ENCODE data around the gene CHST12. TPM values are rescaled to one million over a fixed set of nuclear protein-coding genes. Genes with fewer than 3 reads are reported as not detected.

Gene CHST12
- total and polyA plus RNA-seq, 10 of the 15 experiments (the other 5 are each of a cell fraction or from before 2014, with no cell fraction given), result 0.05 to 14.2 (median 3.3) TPM

DNA sequence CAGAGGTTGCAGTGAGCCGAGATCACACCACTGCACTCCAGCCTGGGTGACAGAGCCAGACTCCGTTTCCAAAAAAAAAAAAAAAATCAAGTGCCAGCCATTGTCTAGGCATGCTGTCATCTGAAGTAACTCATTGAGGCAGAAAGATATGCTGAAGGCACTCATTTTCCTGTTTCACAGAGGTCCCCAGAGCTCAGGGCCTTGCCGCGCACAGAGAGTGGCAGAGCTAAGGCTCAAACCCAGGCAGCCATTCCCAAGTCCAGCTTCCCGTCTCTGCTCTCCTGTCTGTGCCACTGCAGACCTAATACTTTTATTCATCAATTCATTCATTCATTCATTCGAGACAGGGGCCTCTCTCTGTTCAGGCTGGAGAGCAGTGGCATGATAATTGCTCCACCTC lies 69.3 kb downstream of the CHST12 start (continued):
- TF ChIP-seq, protein P1, sequence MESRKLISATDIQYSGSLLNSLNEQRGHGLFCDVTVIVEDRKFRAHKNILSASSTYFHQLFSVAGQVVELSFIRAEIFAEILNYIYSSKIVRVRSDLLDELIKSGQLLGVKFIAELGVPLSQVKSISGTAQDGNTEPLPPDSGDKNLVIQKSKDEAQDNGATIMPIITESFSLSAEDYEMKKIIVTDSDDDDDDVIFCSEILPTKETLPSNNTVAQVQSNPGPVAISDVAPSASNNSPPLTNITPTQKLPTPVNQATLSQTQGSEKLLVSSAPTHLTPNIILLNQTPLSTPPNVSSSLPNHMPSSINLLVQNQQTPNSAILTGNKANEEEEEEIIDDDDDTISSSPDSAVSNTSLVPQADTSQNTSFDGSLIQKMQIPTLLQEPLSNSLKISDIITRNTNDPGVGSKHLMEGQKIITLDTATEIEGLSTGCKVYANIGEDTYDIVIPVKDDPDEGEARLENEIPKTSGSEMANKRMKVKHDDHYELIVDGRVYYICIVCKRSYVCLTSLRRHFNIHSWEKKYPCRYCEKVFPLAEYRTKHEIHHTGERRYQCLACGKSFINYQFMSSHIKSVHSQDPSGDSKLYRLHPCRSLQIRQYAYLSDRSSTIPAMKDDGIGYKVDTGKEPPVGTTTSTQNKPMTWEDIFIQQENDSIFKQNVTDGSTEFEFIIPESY (IDR thresholded peaks at IDR 0.05), result no peak
- TF ChIP-seq, protein P2, sequence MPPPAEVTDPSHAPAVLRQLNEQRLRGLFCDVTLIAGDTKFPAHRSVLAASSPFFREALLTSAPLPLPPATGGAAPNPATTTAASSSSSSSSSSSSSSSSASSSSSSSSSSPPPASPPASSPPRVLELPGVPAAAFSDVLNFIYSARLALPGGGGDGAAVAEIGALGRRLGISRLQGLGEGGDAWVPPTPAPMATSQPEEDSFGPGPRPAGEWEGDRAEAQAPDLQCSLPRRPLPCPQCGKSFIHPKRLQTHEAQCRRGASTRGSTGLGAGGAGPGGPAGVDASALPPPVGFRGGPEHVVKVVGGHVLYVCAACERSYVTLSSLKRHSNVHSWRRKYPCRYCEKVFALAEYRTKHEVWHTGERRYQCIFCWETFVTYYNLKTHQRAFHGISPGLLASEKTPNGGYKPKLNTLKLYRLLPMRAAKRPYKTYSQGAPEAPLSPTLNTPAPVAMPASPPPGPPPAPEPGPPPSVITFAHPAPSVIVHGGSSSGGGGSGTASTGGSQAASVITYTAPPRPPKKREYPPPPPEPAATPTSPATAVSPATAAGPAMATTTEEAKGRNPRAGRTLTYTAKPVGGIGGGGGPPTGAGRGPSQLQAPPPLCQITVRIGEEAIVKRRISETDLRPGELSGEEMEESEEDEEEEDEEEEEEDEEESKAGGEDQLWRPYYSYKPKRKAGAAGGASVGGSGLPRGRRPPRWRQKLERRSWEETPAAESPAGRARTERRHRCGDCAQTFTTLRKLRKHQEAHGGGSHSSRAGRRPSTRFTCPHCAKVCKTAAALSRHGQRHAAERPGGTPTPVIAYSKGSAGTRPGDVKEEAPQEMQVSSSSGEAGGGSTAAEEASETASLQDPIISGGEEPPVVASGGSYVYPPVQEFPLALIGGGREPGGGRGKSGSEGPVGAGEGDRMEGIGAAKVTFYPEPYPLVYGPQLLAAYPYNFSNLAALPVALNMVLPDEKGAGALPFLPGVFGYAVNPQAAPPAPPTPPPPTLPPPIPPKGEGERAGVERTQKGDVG (CRISPR knock-in tag; IDR thresholded peaks at IDR 0.05), result no peak

DNA sequence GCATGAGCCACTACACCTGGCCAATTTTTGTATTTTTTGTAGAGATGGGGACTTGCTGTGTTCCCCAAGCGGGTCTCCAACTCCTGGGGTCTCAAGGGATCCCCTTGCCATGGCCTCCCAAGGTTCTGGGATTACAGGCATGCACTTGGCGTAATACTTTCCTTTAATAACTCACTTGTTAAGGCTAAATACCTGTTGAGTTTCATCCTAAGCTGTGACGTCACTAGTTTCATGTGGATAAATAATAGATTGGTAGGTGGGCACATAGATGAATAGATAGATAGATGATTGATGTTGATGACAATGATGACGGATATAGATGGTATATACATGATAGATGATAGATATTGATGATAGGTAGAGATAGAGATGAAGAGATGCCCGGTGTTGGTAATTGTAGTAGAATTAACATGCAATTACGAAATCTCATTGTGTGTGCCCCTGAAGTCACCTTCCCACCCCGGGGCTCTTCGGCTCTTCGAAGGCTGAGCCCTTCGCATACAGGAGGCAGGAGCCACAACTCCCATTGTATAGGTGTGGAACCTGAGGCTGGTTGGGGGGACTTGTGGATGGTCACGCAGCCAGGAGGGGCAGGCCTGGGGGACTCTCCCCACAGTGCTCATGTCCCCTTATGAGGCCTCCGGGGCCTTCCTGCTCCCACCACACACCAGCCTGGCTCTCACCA lies 70.2 kb downstream of the CHST12 start:
- TF ChIP-seq ETV6 (conservative IDR thresholded peaks at IDR 0.05 in 1 of 2, IDR thresholded peaks at IDR 0.05 in 1 of 2; ENCODE audit: borderline replicate concordance in 1 of 2, low read depth in 1 of 2), result no peak
- no peak for TF ChIP-seq ZNF217 (IDR thresholded peaks at IDR 0.05)
- BruUV-seq (replicated peaks), result no TSS peak
- no peaks in the 10 kb centered on the region for H4K20me1 ChIP-seq (ENCODE audit: control insufficient read depth, insufficient read depth)
- POLR2A ChIA-PET, result no interaction called here
- SMC1A ChIA-PET (ENCODE audit: uncharacterized antibody, unreplicated experiment), result no interaction called here
- intact Hi-C loops (cut with micrococcal nuclease; ENCODE audit: unreplicated experiment), result no loop called here
- WGBS (ENCODE audit: insufficient coverage, insufficient replicate concordance, low lambda C conversion rate, missing lambda C conversion rate), result 70% methylated on average over 12 of the region's 12 CpGs
- no peaks in the 10 kb centered on the region for H3K27me3 ChIP-seq (replicated peaks in 1 of 2; ENCODE audit: control insufficient read depth in 2 of 2, insufficient read depth in 2 of 2, low read length in 1 of 2)
- RAD21 ChIA-PET (ENCODE audit: unreplicated experiment), result no interaction called here
- ATAC-seq (no peak), DNase-seq (ENCODE audit: low read depth, low spot score) (no peak), FAIRE-seq (no peak)
- no peak overlapping the region for H2AFZ ChIP-seq (ENCODE audit: control insufficient read depth, low read depth, low read length)
- CTCF ChIA-PET, result no interaction called here
- no peak overlapping the region for H3K9ac ChIP-seq (ENCODE audit: control insufficient read depth, insufficient read depth, low read length)
- no peaks in the 10 kb centered on the region for H3K9me3 ChIP-seq (replicated peaks; ENCODE audit: control insufficient read depth, insufficient read depth, low read length)
- H3K79me2 ChIP-seq (ENCODE audit: control insufficient read depth, insufficient read depth, low read length), result no peaks in the 10 kb centered on the region
- no peak overlapping the region for H3K27ac ChIP-seq (ENCODE audit: control insufficient read depth, insufficient read depth)
- in situ Hi-C loops (cut with MboI), result no loop called here
- H3K36me3 ChIP-seq (ENCODE audit: control insufficient read depth in 2 of 2, insufficient read depth in 2 of 2, low read length in 1 of 2), result no peaks in the 10 kb centered on the region
- no peaks in the 10 kb centered on the region for H3K4me1 ChIP-seq (ENCODE audit: control insufficient read depth, insufficient read depth, low read length)
- H3K4me3 ChIP-seq, result no peak overlapping the region
- H3K4me2 ChIP-seq (ENCODE audit: control insufficient read depth, insufficient read depth), result no peak overlapping the region

Data from GM12878 (cell line).